ENCODE measurements around the gene COL5A2.
A peak's percentile ranks its signal among the peaks of the same experiment; 100 is the strongest.

Gene COL5A2

DNA sequence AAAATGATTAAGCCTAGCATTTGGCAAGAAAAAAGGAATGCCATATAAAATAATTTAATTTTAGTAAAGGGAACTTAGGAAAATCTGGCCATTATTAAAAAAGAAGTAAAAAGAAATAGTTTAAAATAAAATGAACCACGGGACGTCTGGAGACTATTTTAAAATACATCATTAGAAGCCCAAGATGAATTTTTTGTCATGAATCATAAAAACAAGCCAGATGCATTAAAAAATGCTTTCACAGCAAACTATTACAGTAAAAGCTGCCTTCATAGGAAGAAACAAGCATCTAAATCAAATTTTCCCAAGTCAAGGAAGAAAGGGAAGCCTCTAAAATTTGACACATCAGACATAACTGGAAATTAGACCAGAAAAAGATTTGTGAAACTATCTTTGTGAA is 33.0 kb downstream of the COL5A2 start:
- Histone ChIP-seq H3K4me1 (ENCODE audit: low read depth, poor library complexity, severe bottlenecking) (no peaks in the 10 kb centered on the region), H3K27me3 (ENCODE audit: insufficient read depth, low read depth) (no peaks in the 10 kb centered on the region), H3K4me3 (IDR thresholded peaks at IDR 0.05; ENCODE audit: insufficient read depth, low read depth, low read length) (no peak overlapping the region), H4K20me1 (ENCODE audit: insufficient read depth) (no peaks in the 10 kb centered on the region), H2AFZ (ENCODE audit: low read depth) (no peak overlapping the region), H3K36me3 (ENCODE audit: insufficient read depth) (no peaks in the 10 kb centered on the region), H3K27ac (no peak overlapping the region), H3K9ac (no peak overlapping the region), H3K79me2 (ENCODE audit: insufficient read depth, low read depth) (no peaks in the 10 kb centered on the region), H3K4me2 (no peak overlapping the region)
- TF ChIP-seq, protein P1, sequence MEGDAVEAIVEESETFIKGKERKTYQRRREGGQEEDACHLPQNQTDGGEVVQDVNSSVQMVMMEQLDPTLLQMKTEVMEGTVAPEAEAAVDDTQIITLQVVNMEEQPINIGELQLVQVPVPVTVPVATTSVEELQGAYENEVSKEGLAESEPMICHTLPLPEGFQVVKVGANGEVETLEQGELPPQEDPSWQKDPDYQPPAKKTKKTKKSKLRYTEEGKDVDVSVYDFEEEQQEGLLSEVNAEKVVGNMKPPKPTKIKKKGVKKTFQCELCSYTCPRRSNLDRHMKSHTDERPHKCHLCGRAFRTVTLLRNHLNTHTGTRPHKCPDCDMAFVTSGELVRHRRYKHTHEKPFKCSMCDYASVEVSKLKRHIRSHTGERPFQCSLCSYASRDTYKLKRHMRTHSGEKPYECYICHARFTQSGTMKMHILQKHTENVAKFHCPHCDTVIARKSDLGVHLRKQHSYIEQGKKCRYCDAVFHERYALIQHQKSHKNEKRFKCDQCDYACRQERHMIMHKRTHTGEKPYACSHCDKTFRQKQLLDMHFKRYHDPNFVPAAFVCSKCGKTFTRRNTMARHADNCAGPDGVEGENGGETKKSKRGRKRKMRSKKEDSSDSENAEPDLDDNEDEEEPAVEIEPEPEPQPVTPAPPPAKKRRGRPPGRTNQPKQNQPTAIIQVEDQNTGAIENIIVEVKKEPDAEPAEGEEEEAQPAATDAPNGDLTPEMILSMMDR (conservative IDR thresholded peaks at IDR 0.05; ENCODE audit: low read depth, low read length) = no peak

DNA sequence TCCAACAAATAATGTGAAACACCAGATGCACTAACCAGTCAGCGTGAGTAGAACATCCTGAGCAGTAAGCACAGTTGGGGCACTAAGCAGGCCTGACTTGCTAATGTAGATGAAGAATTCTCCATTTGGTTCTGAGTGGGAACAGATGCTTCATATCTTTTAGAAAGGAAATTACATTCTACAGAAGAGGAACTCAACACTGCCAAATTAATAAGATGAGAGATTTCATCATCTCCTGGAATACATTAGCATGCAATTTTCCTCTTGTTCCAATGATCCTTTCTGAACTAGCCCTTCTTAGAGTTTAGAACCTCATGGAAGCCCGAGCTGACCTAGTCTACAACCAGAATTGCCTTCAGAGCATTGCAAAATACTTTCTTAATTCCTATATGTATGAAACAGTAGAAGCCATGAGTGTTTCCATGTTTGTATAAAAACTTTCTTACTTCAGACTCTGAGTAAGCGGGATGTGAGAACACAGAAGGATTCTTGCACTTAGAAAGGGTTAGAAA is 34.8 kb downstream of the COL5A2 start:
- Histone ChIP-seq H3K79me2 (ENCODE audit: insufficient read depth, low read depth) (no peaks in the 10 kb centered on the region), H3K4me2 (no peak overlapping the region), H2AFZ (ENCODE audit: low read depth) (no peak overlapping the region), H3K27ac (no peak overlapping the region), H4K20me1 (ENCODE audit: insufficient read depth) (no peaks in the 10 kb centered on the region), H3K4me3 (IDR thresholded peaks at IDR 0.05; ENCODE audit: insufficient read depth, low read depth, low read length) (no peak overlapping the region), H3K27me3 (ENCODE audit: insufficient read depth, low read depth) (no peaks in the 10 kb centered on the region), H3K9ac (no peak overlapping the region), H3K4me1 (ENCODE audit: low read depth, poor library complexity, severe bottlenecking) (no peaks in the 10 kb centered on the region), H3K36me3 (ENCODE audit: insufficient read depth) (no peaks in the 10 kb centered on the region)
- TF ChIP-seq, protein P1 (conservative IDR thresholded peaks at IDR 0.05; ENCODE audit: low read depth, low read length) = no peak

DNA sequence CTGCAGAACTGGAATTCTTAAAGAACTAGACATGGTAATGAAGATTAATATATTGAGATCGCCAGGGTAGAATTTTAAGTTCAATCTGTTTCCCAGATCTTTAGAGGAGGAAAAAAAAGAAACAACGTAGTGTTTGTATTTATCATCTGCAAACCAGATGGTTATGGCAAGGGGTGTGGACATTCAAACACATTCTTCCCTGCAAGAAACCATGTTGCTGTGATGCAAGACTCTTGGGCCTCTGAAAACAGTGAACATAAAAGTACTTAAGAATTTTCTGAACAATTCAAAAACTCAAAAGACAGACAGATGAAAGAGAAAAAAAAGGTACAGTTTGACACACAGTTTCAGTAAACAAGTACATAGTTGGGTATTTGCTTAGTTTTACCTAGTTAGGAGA is 35.6 kb downstream of the COL5A2 start:
- no peaks in the 10 kb centered on the region for H3K79me2 ChIP-seq (ENCODE audit: insufficient read depth, low read depth)
- H2AFZ ChIP-seq (ENCODE audit: low read depth) = no peak overlapping the region
- H3K4me3 ChIP-seq (IDR thresholded peaks at IDR 0.05; ENCODE audit: insufficient read depth, low read depth, low read length) = no peak overlapping the region
- no peaks in the 10 kb centered on the region for H4K20me1 ChIP-seq (ENCODE audit: insufficient read depth)
- H3K4me1 ChIP-seq (ENCODE audit: low read depth, poor library complexity, severe bottlenecking) = no peaks in the 10 kb centered on the region
- H3K36me3 ChIP-seq (ENCODE audit: insufficient read depth) = no peaks in the 10 kb centered on the region
- H3K4me2 ChIP-seq = no peak overlapping the region
- TF ChIP-seq, protein P1 (conservative IDR thresholded peaks at IDR 0.05; ENCODE audit: low read depth, low read length) = no peak
- no peaks in the 10 kb centered on the region for H3K27me3 ChIP-seq (ENCODE audit: insufficient read depth, low read depth)
- H3K9ac ChIP-seq = no peak overlapping the region
- H3K27ac ChIP-seq = no peak overlapping the region

DNA sequence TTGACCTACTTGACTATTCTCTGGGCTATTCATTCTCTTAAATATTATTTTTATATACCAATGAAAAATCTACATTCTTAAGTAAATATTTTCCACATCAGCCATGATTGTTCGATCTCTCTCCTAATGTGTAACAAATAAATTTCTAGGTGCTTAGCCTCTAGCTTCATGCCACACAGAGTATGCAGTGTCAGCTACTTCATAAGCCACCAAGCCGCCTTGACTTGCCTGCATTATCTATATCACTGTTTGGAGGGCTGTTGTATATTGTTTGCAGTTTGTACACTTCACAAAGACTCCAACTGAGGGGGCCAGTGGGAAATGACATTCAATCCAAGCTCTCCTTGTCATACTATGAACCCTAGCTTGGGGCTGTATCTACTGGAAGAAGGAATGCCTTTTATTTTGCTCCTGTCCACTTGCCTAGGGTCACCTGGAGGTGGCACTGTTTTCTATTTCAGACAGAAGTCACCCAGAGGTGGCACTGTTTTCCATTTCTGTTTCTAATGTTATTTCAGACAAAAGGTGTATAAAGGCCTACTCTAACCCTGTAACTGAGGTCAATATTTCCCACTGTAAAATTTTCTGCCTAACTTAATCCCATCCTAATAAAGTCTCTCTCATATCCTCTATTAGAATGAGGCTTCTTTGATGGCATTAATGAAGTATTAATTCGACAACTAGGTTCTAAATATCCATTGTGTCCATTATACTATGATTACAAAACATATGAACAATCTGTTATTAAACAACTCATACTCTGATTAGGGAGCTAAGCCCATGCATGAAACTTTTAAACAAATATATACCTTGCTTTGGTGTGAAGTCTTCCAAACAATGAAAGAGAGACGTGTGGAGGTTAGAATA is 36.4 kb downstream of the COL5A2 start:
- TF ChIP-seq, protein P1 (conservative IDR thresholded peaks at IDR 0.05; ENCODE audit: low read depth, low read length) = peak; percentile 83
- Histone ChIP-seq H3K9ac (no peak overlapping the region), H4K20me1 (ENCODE audit: insufficient read depth) (no peaks in the 10 kb centered on the region), H3K27ac (no peak overlapping the region), H2AFZ (ENCODE audit: low read depth) (no peak overlapping the region), H3K4me2 (no peak overlapping the region), H3K4me1 (ENCODE audit: low read depth, poor library complexity, severe bottlenecking) (no peaks in the 10 kb centered on the region), H3K79me2 (ENCODE audit: insufficient read depth, low read depth) (no peaks in the 10 kb centered on the region), H3K4me3 (IDR thresholded peaks at IDR 0.05; ENCODE audit: insufficient read depth, low read depth, low read length) (no peak overlapping the region), H3K36me3 (ENCODE audit: insufficient read depth) (no peaks in the 10 kb centered on the region), H3K27me3 (ENCODE audit: insufficient read depth, low read depth) (no peaks in the 10 kb centered on the region)

Data from KMS-11 (cell line).